Stomach smooth muscle (tissue), 2 donors: ENCODE measurements around the gene B4GALT6.

ENCODE experiments used
- H3K27ac ChIP-seq: one replicate; pipeline ENCODE4 v1.7.0; 2013; ENCODE audit warnings: mild to moderate bottlenecking, low read length, inconsistent platforms
- H3K27me3 ChIP-seq, 2 donors: one replicate each; pipeline ENCODE4 v1.7.0; 2013; ENCODE audit warnings: low read length in 2 of 2; ENCODE audit not compliant: insufficient read depth in 2 of 2, control insufficient read depth in 1 of 2
- H3K36me3 ChIP-seq, 2 donors: one replicate each; pipeline ENCODE4 v1.7.0; 2013; ENCODE audit warnings: low read length in 2 of 2; ENCODE audit not compliant: control insufficient read depth in 2 of 2, insufficient read depth in 2 of 2
- H3K4me1 ChIP-seq: one replicate; pipeline ENCODE4 v1.7.0; 2013; ENCODE audit warnings: low read length; ENCODE audit not compliant: control insufficient read depth, insufficient read depth
- H3K4me3 ChIP-seq, 2 donors: one replicate each; pipeline ENCODE4 v1.7.0; 2013; ENCODE audit warnings: low read length in 2 of 2
- H3K9ac ChIP-seq, 2 donors: one replicate each; pipeline ENCODE4 v1.7.0; 2013; ENCODE audit warnings: low read length in 2 of 2, mild to moderate bottlenecking in 1 of 2
- H3K9me3 ChIP-seq, 2 donors: one replicate each; pipeline ENCODE4 v1.7.0; 2013; ENCODE audit warnings: low read length in 2 of 2; ENCODE audit not compliant: control insufficient read depth in 2 of 2
- donor health status: healthy.
- donor health status: Pancreatic carcinoma.

Gene B4GALT6

DNA sequence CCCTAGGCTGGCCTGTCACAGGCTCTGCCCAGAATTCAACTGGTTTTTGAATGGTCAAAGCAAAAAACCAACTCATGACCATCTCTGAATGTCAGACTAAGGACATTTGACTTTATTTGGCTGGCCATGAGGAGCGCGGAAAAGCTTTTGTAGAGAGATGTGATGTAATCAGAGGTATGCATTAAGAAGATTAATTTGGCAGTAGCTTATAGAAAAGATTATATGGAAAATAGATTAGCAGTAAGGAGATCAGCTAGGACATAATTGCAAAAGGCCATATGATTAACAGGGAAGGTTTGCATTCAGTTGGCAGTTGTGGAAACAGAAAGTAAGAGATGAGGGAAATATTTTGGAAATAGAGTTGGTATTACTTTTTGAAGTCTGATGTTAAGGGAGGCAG, 105.0 kb downstream of the B4GALT6 start:
- Histone ChIP-seq H3K9me3 (no peaks in the 10 kb centered on the region), H3K36me3 (no peaks in the 10 kb centered on the region), H3K4me3 (no peak overlapping the region), H3K27me3 (no peaks in the 10 kb centered on the region), H3K9ac (no peak overlapping the region), H3K4me1 (no peaks in the 10 kb centered on the region), H3K27ac (no peak overlapping the region)

- no peaks in the 10 kb centered on the region for H3K4me1 ChIP-seq
- no peak overlapping the region for H3K27ac ChIP-seq
- H3K27me3 ChIP-seq = no peaks in the 10 kb centered on the region
- H3K4me3 ChIP-seq = no peak overlapping the region
- no peak overlapping the region for H3K9ac ChIP-seq
- H3K36me3 ChIP-seq = no peaks in the 10 kb centered on the region
- H3K9me3 ChIP-seq = no peaks in the 10 kb centered on the region
These were observed 106.3 kb downstream of the B4GALT6 start for GRCh38 chr18:31578126-31578525.

DNA sequence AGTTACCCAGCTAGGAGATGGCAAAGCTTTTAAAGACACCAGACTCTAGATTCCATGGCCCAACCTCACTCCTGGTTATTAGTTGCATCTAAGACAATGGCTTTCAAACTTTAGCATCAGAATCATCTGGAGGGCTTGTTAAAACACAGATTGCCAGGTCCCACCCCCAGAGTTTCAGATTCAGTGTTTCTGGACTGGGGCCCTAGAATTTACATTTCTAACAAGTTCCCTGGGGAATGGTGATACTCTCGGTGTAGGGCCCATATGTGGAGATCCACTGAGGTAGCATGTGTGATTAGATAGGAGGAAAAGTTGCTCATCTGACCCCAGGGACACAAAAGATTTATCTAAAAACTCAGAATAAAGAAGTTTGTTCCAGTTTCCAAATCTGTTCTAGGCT, 107.2 kb downstream of the B4GALT6 start:
- Histone ChIP-seq H3K4me1 (no peaks in the 10 kb centered on the region), H3K27me3 (no peaks in the 10 kb centered on the region), H3K9me3 (no peaks in the 10 kb centered on the region), H3K27ac (no peak overlapping the region), H3K4me3 (no peak overlapping the region), H3K36me3 (no peaks in the 10 kb centered on the region), H3K9ac (no peak overlapping the region)

- Histone ChIP-seq H3K9me3 (no peaks in the 10 kb centered on the region), H3K27me3 (no peaks in the 10 kb centered on the region)
These were observed 107.7 kb downstream of the B4GALT6 start for GRCh38 chr18:31576670-31577069.

DNA sequence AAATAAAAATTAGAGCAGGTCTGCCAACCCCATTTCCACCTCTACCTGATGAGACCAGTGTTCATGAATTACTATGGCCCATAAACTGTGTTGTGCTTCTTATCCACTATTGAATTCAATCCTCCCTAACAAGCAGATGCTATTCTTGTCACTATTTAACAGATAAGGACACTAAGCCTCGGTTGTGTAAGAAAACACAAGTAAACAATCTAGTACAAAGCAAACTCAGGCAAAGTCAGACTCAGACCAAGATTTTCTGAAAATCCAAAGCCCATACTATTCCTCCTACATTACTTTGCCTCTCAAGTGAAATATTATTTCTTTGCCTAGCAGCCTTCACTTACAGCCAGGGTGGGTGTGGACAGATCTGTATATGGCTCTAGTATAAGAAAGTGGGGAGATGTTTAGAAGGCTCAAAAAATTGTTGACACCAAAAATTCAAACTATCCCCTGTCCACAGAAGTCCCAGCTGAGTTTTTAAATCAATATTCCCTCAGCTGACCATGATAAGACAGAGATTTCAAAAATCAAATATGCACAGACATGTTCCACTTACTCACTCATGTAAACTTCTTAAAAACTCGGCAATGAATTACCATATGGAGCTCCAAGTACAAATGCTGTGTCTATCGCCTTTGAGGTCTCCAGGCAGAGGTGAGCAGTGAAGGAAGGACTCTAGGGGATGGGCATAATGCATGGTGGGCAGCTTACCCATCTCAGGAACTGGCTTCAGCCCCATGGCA, 108.7 kb downstream of the B4GALT6 start:
- Histone ChIP-seq H3K4me3 (no peak overlapping the region), H3K36me3 (no peaks in the 10 kb centered on the region), H3K9ac (no peak overlapping the region)

More at GRCh38 chr18:31576670-31577069, 107.7 kb downstream of the B4GALT6 start:
- no peak overlapping the region for H3K27ac ChIP-seq
- no peak overlapping the region for H3K9ac ChIP-seq
- no peak overlapping the region for H3K4me3 ChIP-seq
- H3K36me3 ChIP-seq = no peaks in the 10 kb centered on the region
- no peaks in the 10 kb centered on the region for H3K4me1 ChIP-seq

DNA sequence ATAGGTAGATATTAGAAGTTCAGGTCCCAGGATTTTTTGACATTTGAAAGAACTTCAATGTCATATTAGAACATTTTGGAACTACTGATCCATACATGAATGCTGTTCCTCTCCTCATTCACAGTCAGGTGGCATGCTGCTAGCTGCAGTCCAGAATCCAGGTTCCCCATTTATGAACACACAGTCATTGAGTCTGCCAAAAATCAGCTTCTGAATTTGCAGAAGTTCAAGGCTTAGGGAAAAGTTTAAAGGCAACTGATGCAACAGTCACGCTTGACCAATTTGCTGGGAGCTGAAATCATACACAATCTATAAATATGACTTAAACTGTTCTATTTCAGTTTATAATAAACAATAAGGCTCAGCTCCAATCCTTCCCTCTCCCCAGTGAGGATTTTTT, 110.0 kb downstream of the B4GALT6 start:
- Histone ChIP-seq H3K36me3 (no peaks in the 10 kb centered on the region), H3K27ac (no peak overlapping the region), H3K4me3 (no peak overlapping the region), H3K27me3 (no peaks in the 10 kb centered on the region), H3K9ac (no peak overlapping the region), H3K9me3 (no peaks in the 10 kb centered on the region), H3K4me1 (no peaks in the 10 kb centered on the region)

More for the DNA sequence above, 108.7 kb downstream of the B4GALT6 start:
- H3K27me3 ChIP-seq = no peaks in the 10 kb centered on the region
- no peaks in the 10 kb centered on the region for H3K4me1 ChIP-seq
- H3K27ac ChIP-seq = no peak overlapping the region
- no peaks in the 10 kb centered on the region for H3K9me3 ChIP-seq
